Peyer's patch (tissue), 4 donors: ENCODE measurements around the gene MYH7B.

ENCODE experiments used
- POLR2A ChIP-seq, 2 donors: fragments of 450-650 bp; IDR thresholded peaks; one replicate each; pipeline ENCODE4 v1.5.1; 2017; ENCODE audit warnings: antibody characterized with exemption in 2 of 2, mild to moderate bottlenecking in 2 of 2, moderate library complexity in 2 of 2
- TF ChIP-seq, protein P1 (sequence below), 6 experiments: fragments of 450-650 bp in 4 of 6; fragments of 200-600 bp in 2 of 6; sonication (generic) in 1 of 6; IDR thresholded peaks; one replicate each; pipeline ENCODE4 v1.5.1; 2017 to 2019; ENCODE audit warnings: antibody characterized with exemption in 6 of 6, mild to moderate bottlenecking in 3 of 6, moderate library complexity in 1 of 6

DNA sequence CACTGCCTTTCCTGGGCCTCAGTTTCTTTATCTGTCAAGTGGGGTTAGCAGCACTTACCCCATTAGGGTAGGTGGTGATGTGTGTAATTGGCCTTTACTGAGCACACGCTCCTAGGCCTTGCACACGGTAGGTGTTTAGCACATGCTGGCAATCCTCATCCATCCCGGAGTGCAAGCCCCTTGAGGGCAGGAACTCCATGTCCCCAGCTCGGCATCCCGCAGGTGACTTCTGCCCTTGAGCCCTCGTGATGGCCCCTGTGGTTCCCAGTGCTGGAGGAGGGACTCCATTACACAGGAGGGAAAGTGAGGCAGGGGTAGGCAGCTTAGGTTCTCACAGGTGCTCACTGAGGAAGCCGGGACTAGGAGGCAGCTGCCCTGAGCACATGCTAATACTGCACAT, 40.0 kb downstream of the MYH7B start:
- TF ChIP-seq, protein P1, sequence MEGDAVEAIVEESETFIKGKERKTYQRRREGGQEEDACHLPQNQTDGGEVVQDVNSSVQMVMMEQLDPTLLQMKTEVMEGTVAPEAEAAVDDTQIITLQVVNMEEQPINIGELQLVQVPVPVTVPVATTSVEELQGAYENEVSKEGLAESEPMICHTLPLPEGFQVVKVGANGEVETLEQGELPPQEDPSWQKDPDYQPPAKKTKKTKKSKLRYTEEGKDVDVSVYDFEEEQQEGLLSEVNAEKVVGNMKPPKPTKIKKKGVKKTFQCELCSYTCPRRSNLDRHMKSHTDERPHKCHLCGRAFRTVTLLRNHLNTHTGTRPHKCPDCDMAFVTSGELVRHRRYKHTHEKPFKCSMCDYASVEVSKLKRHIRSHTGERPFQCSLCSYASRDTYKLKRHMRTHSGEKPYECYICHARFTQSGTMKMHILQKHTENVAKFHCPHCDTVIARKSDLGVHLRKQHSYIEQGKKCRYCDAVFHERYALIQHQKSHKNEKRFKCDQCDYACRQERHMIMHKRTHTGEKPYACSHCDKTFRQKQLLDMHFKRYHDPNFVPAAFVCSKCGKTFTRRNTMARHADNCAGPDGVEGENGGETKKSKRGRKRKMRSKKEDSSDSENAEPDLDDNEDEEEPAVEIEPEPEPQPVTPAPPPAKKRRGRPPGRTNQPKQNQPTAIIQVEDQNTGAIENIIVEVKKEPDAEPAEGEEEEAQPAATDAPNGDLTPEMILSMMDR (IDR thresholded peaks at IDR 0.05): no peak
- no peak for TF ChIP-seq POLR2A (IDR thresholded peaks at IDR 0.05)
